HepG2 (cell line): Measurements from ENCODE around the gene NRL. TPM values are rescaled to one million over a fixed set of nuclear protein-coding genes. Genes with fewer than 3 reads are reported as not detected.

ENCODE experiments used
- AFF4 ChIP-seq: sonication (generic); formaldehyde crosslinking; IDR thresholded peaks from 2 replicates; pipeline ENCODE4 v1.4.0; 2020; ENCODE audit warnings: missing genetic modification reagents
- ATF6 ChIP-seq: sonication (generic); formaldehyde crosslinking; conservative IDR thresholded peaks from 2 replicates; pipeline ENCODE4 v1.4.0; 2020; ENCODE audit warnings: missing genetic modification reagents
- CHCHD3 ChIP-seq: sonication (generic); formaldehyde crosslinking; IDR thresholded peaks from 2 replicates; pipeline ENCODE4 v1.8.0; 2022; ENCODE audit warnings: mild to moderate bottlenecking, missing genetic modification reagents, moderate library complexity
- DMAP1 ChIP-seq: IDR thresholded peaks from 2 replicates; pipeline ENCODE4 v1.6.1; 2016
- E2F1 ChIP-seq: sonication (generic); formaldehyde crosslinking; IDR thresholded peaks from 2 replicates; pipeline ENCODE4 v1.5.0; 2020; ENCODE audit warnings: missing genetic modification reagents
- ETV5 ChIP-seq: IDR thresholded peaks from 2 replicates; pipeline ENCODE4 v1.6.1; 2018; ENCODE audit warnings: missing biosample characterization, missing genetic modification reagents, inconsistent platforms, borderline replicate concordance
- NAIF1 ChIP-seq: sonication (generic); formaldehyde crosslinking; IDR thresholded peaks from 2 replicates; pipeline ENCODE4 v1.5.0; 2020; ENCODE audit warnings: mild to moderate bottlenecking, missing genetic modification reagents, borderline replicate concordance
- NCOA5 ChIP-seq: sonication (generic); formaldehyde crosslinking; IDR thresholded peaks from 2 replicates; pipeline ENCODE4 v1.4.0; 2020; ENCODE audit warnings: missing genetic modification reagents
- RXRA ChIP-seq: sonication (generic); formaldehyde crosslinking; IDR thresholded peaks from 2 replicates; pipeline ENCODE4 v1.5.1; 2020; ENCODE audit warnings: missing genetic modification reagents
- SNAI1 ChIP-seq: sonication (generic); formaldehyde crosslinking; IDR thresholded peaks from 2 replicates; pipeline ENCODE4 v1.5.0; 2020; ENCODE audit warnings: mild to moderate bottlenecking, missing genetic modification reagents, borderline replicate concordance
- SOX13 ChIP-seq, 3 experiments: fragments of 450-650 bp in 1 of 3; sonication (generic) in 1 of 3; formaldehyde crosslinking in 1 of 3; IDR thresholded peaks in 2 of 3; conservative IDR thresholded peaks in 1 of 3; 2 replicates each; pipeline versions ENCODE4 v1.5.0 to v1.6.1; 2016 to 2020; ENCODE audit warnings: antibody characterized with exemption in 1 of 3, mild to moderate bottlenecking in 1 of 3, missing compliant biosample characterization in 1 of 3, missing genetic modification reagents in 1 of 3, moderate library complexity in 1 of 3
- SOX5 ChIP-seq: IDR thresholded peaks from 2 replicates; pipeline ENCODE4 v1.6.1; 2016; ENCODE audit warnings: borderline replicate concordance
- TBX2 ChIP-seq: sonication (generic); formaldehyde crosslinking; IDR thresholded peaks from 2 replicates; pipeline ENCODE4 v1.5.0; 2020; ENCODE audit warnings: missing genetic modification reagents, mild to moderate bottlenecking, borderline replicate concordance
- TCF7 ChIP-seq: sonication (generic); IDR thresholded peaks from 2 replicates; pipeline ENCODE4 v1.6.1; 2016; ENCODE audit warnings: antibody characterized with exemption, low read depth
- YY1 ChIP-seq: IDR thresholded peaks from 2 replicates; pipeline ENCODE4 v1.6.1; 2011; ENCODE audit warnings: low read length, low read depth, moderate library complexity, mild to moderate bottlenecking; ENCODE audit not compliant: insufficient read depth, insufficient replicate concordance
- ZNF143 ChIP-seq: sonication (generic); formaldehyde crosslinking; IDR thresholded peaks from 2 replicates; pipeline ENCODE4 v1.4.0; 2020; ENCODE audit warnings: missing genetic modification reagents
- ZNF619 ChIP-seq: sonication (generic); formaldehyde crosslinking; IDR thresholded peaks from 2 replicates; pipeline ENCODE4 v1.4.0; 2020; ENCODE audit warnings: mild to moderate bottlenecking, missing genetic modification reagents
- ZNF691 ChIP-seq: sonication (generic); formaldehyde crosslinking; IDR thresholded peaks from 2 replicates; pipeline ENCODE4 v1.4.0; 2020; ENCODE audit warnings: missing genetic modification reagents, low read depth, mild to moderate bottlenecking, borderline replicate concordance
- polyA plus RNA-seq, 8 experiments: library from polyadenylated mRNA; depleted of rRNA in 3 of 8; stranded (reverse) in 7 of 8; unstranded in 1 of 8; fragments of >200 nt; fragmentation: Illumina TruSeq in 4 of 8; extraction: Trizol in 4 of 8; gene quantifications; 2 replicates each; pipeline versions ENCODE4 v1.2.1 to v1.2.3, GENCODE V29; 2011 to 2016; ENCODE audit warnings: low read depth in 4 of 8, missing spikeins in 1 of 8, mixed read lengths in 1 of 8; ENCODE audit not compliant: insufficient read depth in 1 of 8
- total RNA-seq, 5 experiments: library from RNA; depleted of rRNA; stranded (reverse); fragments of >200 nt; fragmentation: Illumina TruSeq; extraction: Trizol; gene quantifications; 2 replicates each; pipeline ENCODE4 v1.2.3, GENCODE V29; 2016; ENCODE audit warnings: low read depth in 1 of 5
- TF ChIP-seq, protein P1 (sequence below): sonication (generic); formaldehyde crosslinking; IDR thresholded peaks from 2 replicates; pipeline ENCODE4 v1.8.0; 2022; ENCODE audit warnings: mild to moderate bottlenecking, missing genetic modification reagents

NRL gene
- total and polyA plus RNA-seq, 2 of the 13 experiments (the other 11 are each of a cell fraction or from before 2014, with no cell fraction given) = 2.5 to 4.7 TPM

DNA sequence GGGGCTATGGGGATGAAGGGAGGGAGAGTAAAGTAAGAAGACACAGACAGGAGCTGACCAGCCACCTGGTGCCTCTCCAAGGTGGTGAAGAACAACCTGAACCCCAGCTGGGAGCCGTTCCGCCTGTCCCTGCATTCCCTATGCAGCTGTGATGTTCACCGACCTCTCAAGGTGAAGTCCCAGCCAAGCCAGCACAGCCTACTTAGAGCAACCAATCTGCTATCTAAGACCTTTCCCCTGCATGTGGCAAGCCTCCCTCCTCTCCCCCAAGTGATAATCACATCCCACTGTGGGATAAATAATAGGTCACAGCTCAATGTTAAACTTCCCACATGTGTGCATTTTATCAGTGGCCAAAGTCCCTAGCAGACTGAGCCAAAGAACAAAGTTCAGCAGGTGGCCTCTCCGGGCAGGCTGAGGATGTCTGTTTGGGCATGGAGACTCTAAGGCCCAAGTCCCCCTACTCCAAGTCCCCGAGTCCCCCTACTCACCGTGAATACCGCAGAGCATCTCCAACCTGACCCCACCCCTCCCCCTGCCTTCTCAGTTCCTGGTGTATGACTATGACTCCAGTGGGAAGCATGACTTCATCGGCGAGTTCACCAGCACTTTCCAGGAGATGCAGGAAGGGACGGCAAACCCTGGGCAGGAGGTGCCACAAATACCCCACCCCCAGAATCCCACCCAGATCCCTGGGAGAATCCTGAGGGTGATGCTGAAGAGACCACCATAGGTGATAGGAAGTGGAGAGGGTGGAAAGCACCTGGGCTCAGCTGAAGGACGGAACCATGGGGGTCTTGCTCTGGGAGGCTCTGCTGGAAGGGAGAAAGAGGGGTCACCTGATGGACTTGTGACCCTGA lies 39.9 kb downstream of the NRL start (continued):
- TF ChIP-seq YY1 (no peak), TCF7 (no peak), ATF6 (CRISPR knock-in tag) (no peak), AFF4 (CRISPR knock-in tag) (no peak), NCOA5 (CRISPR knock-in tag) (no peak), SNAI1 (CRISPR knock-in tag) (no peak), RXRA (CRISPR knock-in tag) (no peak), ZNF691 (CRISPR knock-in tag) (no peak), CHCHD3 (CRISPR knock-in tag) (no peak), E2F1 (CRISPR knock-in tag) (no peak), NAIF1 (CRISPR knock-in tag) (no peak), ZNF619 (CRISPR knock-in tag) (peak; percentile 15; the same call in 1 of the 2 replicates), TBX2 (CRISPR knock-in tag) (no peak), SOX5 (no peak), DMAP1 (CRISPR knock-in tag) (no peak), SOX13 (IDR thresholded peaks at IDR 0.05) (no peak), SOX13 (CRISPR knock-in tag; conservative IDR thresholded peaks at IDR 0.05 in 1 of 2, IDR thresholded peaks at IDR 0.05 in 1 of 2) (no peak), ZNF143 (CRISPR knock-in tag) (0 out of 2 replicates have a peak, but pooled peaks have one; percentile 7), ETV5 (CRISPR knock-in tag) (no peak)
- TF ChIP-seq, protein P1, sequence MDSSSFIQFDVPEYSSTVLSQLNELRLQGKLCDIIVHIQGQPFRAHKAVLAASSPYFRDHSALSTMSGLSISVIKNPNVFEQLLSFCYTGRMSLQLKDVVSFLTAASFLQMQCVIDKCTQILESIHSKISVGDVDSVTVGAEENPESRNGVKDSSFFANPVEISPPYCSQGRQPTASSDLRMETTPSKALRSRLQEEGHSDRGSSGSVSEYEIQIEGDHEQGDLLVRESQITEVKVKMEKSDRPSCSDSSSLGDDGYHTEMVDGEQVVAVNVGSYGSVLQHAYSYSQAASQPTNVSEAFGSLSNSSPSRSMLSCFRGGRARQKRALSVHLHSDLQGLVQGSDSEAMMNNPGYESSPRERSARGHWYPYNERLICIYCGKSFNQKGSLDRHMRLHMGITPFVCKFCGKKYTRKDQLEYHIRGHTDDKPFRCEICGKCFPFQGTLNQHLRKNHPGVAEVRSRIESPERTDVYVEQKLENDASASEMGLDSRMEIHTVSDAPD (CRISPR knock-in tag) = peak; percentile 82; the same call in 1 of the 2 replicates
